Neuronal stem cell (in vitro differentiated cells): Measurements from ENCODE around the gene EMC10.
A peak's percentile ranks its signal among the peaks of the same experiment; 100 is the strongest.

Source experiments
- DNase-seq: peaks from one replicate; pipeline ENCODE4 v3.0.0-alpha.2; 2013; ENCODE audit warnings: low spot score
- H2AFZ ChIP-seq: one replicate; pipeline ENCODE4 v1.6.1; 2013; ENCODE audit warnings: mild to moderate bottlenecking, low read length, inconsistent platforms
- H2AK5ac ChIP-seq: 2 replicates; pipeline ENCODE4 v1.6.1; 2013; ENCODE audit warnings: low read depth, mild to moderate bottlenecking, inconsistent platforms, low read length, moderate library complexity, mixed read lengths
- H2BK120ac ChIP-seq: 2 replicates; pipeline ENCODE4 v1.6.1; 2013; ENCODE audit warnings: low read depth, mild to moderate bottlenecking, inconsistent platforms, low read length, moderate library complexity, mixed read lengths
- H2BK12ac ChIP-seq: one replicate; pipeline ENCODE4 v1.6.1; 2013; ENCODE audit warnings: low read length, inconsistent platforms
- H2BK15ac ChIP-seq: 2 replicates; pipeline ENCODE4 v1.6.1; 2013; ENCODE audit warnings: mild to moderate bottlenecking, low read length, inconsistent platforms, mixed read lengths
- H2BK5ac ChIP-seq: one replicate; pipeline ENCODE4 v1.6.1; 2013; ENCODE audit warnings: inconsistent platforms, mild to moderate bottlenecking, low read length, moderate library complexity
- H3K14ac ChIP-seq: one replicate; pipeline ENCODE4 v1.6.1; 2013; ENCODE audit warnings: low read length, inconsistent platforms
- H3K18ac ChIP-seq: 2 replicates; pipeline ENCODE4 v1.6.1; 2013; ENCODE audit warnings: low read length, inconsistent platforms
- H3K23ac ChIP-seq: 2 replicates; pipeline ENCODE4 v1.6.1; 2013; ENCODE audit warnings: low read depth, mild to moderate bottlenecking, mixed read lengths, low read length, inconsistent platforms; ENCODE audit not compliant: poor library complexity
- H3K27ac ChIP-seq: replicated peaks from 3 replicates; pipeline ENCODE4 v1.5.1; 2013; ENCODE audit warnings: low read length, inconsistent platforms
- H3K27me3 ChIP-seq, 3 experiments: 2 replicates each; pipeline ENCODE4 v1.6.1; 2013; ENCODE audit warnings: low read length in 3 of 3, mild to moderate bottlenecking in 2 of 3, inconsistent platforms in 1 of 3, low read depth in 1 of 3, mixed read lengths in 1 of 3, moderate library complexity in 1 of 3; ENCODE audit not compliant: control insufficient read depth in 3 of 3, insufficient read depth in 3 of 3
- H3K36me3 ChIP-seq, 2 donors: replicated peaks in 1 of 2; 2 replicates each; pipeline ENCODE4 v1.6.1; 2013; ENCODE audit warnings: low read length in 2 of 2; ENCODE audit not compliant: control insufficient read depth in 2 of 2, insufficient read depth in 2 of 2
- H3K4ac ChIP-seq: 2 replicates; pipeline ENCODE4 v1.6.1; 2013; ENCODE audit warnings: inconsistent platforms, mild to moderate bottlenecking, low read length, moderate library complexity
- H3K4me1 ChIP-seq, 2 donors: 1 replicate in 1 of 2; 2 replicates in 1 of 2; pipeline ENCODE4 v1.6.1; 2013; ENCODE audit warnings: low read length in 2 of 2, low read depth in 1 of 2; ENCODE audit not compliant: control insufficient read depth in 2 of 2, insufficient read depth in 1 of 2
- H3K4me2 ChIP-seq: one replicate; pipeline ENCODE4 v1.6.1; 2013; ENCODE audit warnings: mild to moderate bottlenecking, low read length, inconsistent platforms; ENCODE audit not compliant: insufficient read depth, poor library complexity, severe bottlenecking
- H3K4me3 ChIP-seq, 2 donors: 2 replicates each; pipeline ENCODE4 v1.5.1; 2013; ENCODE audit warnings: low read length in 2 of 2, mild to moderate bottlenecking in 2 of 2, inconsistent platforms in 1 of 2, moderate library complexity in 1 of 2
- H3K79me1 ChIP-seq: one replicate; pipeline ENCODE4 v1.6.1; 2013; ENCODE audit warnings: low read depth, mild to moderate bottlenecking, inconsistent platforms, low read length, moderate library complexity
- H3K9ac ChIP-seq: one replicate; pipeline ENCODE4 v1.6.1; 2013; ENCODE audit warnings: mild to moderate bottlenecking, low read depth, low read length, inconsistent platforms; ENCODE audit not compliant: poor library complexity
- H3K9me3 ChIP-seq, 2 donors: replicated peaks in 1 of 2; 2 replicates each; pipeline versions ENCODE3 to v1.6.1; 2013; ENCODE audit warnings: low read length in 2 of 2, mild to moderate bottlenecking in 2 of 2, inconsistent platforms in 1 of 2, low read depth in 1 of 2, mixed read lengths in 1 of 2, moderate library complexity in 1 of 2; ENCODE audit not compliant: control insufficient read depth in 2 of 2, insufficient read depth in 1 of 2
- H4K8ac ChIP-seq: one replicate; pipeline ENCODE4 v1.6.1; 2013; ENCODE audit warnings: low read depth, mild to moderate bottlenecking, inconsistent platforms, low read length, moderate library complexity
- H4K91ac ChIP-seq: one replicate; pipeline ENCODE4 v1.6.1; 2013; ENCODE audit warnings: low read length, low read depth, mild to moderate bottlenecking, inconsistent platforms; ENCODE audit not compliant: poor library complexity
- WGBS, 2 donors: extraction: QIAGEN DNeasy Blood & Tissue Kit; methylation state at CpG; one replicate each; pipeline ENCODE4 v1.1.7; 2013; ENCODE audit warnings: missing lambda C conversion rate in 2 of 2, mixed read lengths in 1 of 2; ENCODE audit not compliant: insufficient read length in 2 of 2, insufficient replicate concordance in 1 of 2; ENCODE audit errors: extremely low coverage in 2 of 2; 5-methylcytosine and 5-hydroxymethylcytosine counted together

Gene EMC10

GRCh38 chr19:50500060-50500752 is 23.9 kb downstream of the EMC10 start:
- no peak overlapping the region for H3K4ac ChIP-seq
- no peak overlapping the region for H2BK120ac ChIP-seq
- no peak overlapping the region for H2BK15ac ChIP-seq
- H3K4me1 ChIP-seq = peaks cover 15 to 27% of the 10 kb centered on the region in 2 donors
- H3K23ac ChIP-seq = peak overlapping the region; percentile 20
- H3K79me1 ChIP-seq = peaks cover 3% of the 10 kb centered on the region
- H2BK5ac ChIP-seq = no peak overlapping the region
- no peaks in the 10 kb centered on the region for H3K9me3 ChIP-seq
- peak overlapping the region; percentile 71 for H3K14ac ChIP-seq
- H3K4me2 ChIP-seq = no peak overlapping the region
- peak overlapping the region; percentile 96 for H2AK5ac ChIP-seq
- no peaks in the 10 kb centered on the region for H3K36me3 ChIP-seq
- H3K18ac ChIP-seq = peak overlapping the region; percentile 96
- H2BK12ac ChIP-seq = peak overlapping the region; percentile 73
- peak overlapping the region; percentile 65 for H4K8ac ChIP-seq
- no peak overlapping the region for H3K4me3 ChIP-seq
- H2AFZ ChIP-seq = peak overlapping the region; percentile 61
- WGBS, 2 donors = no CpG with 5 or more reads among the region's 27 CpGs
- DNase-seq = no peak
- H3K27ac ChIP-seq = no peak overlapping the region
- peaks cover 0 to 30% (median 0%) of the 10 kb centered on the region in 3 experiments for H3K27me3 ChIP-seq
- H4K91ac ChIP-seq = no peak overlapping the region
- H3K9ac ChIP-seq = peak overlapping the region; percentile 60

GRCh38 chr19:50500753-50501151 is 24.4 kb downstream of the EMC10 start:
- Histone ChIP-seq H3K4me1 (peaks cover 15 to 27% of the 10 kb centered on the region in 2 donors), H3K14ac (peak overlapping the region; percentile 71), H3K27ac (no peak overlapping the region), H3K4ac (peak overlapping the region; percentile 23), H3K4me3 (no peak overlapping the region), H2AK5ac (peak overlapping the region; percentile 96), H3K18ac (peak overlapping the region; percentile 57), H2BK120ac (no peak overlapping the region), H3K79me1 (peaks cover 3% of the 10 kb centered on the region), H2AFZ (peak overlapping the region; percentile 68), H4K91ac (no peak overlapping the region), H2BK5ac (no peak overlapping the region), H2BK15ac (peak overlapping the region; percentile 85), H3K9me3 (no peaks in the 10 kb centered on the region), H3K27me3 (peaks cover 0 to 28% (median 0%) of the 10 kb centered on the region in 3 experiments), H3K9ac (no peak overlapping the region), H3K36me3 (no peaks in the 10 kb centered on the region), H2BK12ac (peak overlapping the region; percentile 73), H3K23ac (peak overlapping the region; percentile 20), H4K8ac (no peak overlapping the region), H3K4me2 (no peak overlapping the region)
- no peak for DNase-seq
- WGBS, 2 donors = no CpG with 5 or more reads among the region's 10 CpGs

GRCh38 chr19:50501186-50501567 is 24.9 kb downstream of the EMC10 start:
- no CpG with 5 or more reads among the region's 12 CpGs for WGBS, 2 donors
- Histone ChIP-seq H3K4me1 (peaks cover 15 to 26% of the 10 kb centered on the region in 2 donors), H3K36me3 (no peaks in the 10 kb centered on the region), H2AK5ac (peak overlapping the region; percentile 76), H3K4ac (peak overlapping the region; percentile 17), H3K23ac (no peak overlapping the region), H3K14ac (peak overlapping the region; percentile 71), H3K79me1 (peaks cover 3% of the 10 kb centered on the region), H3K4me2 (no peak overlapping the region), H2AFZ (peak overlapping the region; percentile 68), H3K27me3 (peaks cover 0 to 28% (median 0%) of the 10 kb centered on the region in 3 experiments), H2BK5ac (no peak overlapping the region), H2BK15ac (peak overlapping the region; percentile 85), H2BK12ac (peak overlapping the region; percentile 84), H3K9me3 (no peaks in the 10 kb centered on the region), H2BK120ac (no peak overlapping the region), H4K8ac (no peak overlapping the region), H3K18ac (peak overlapping the region; percentile 57), H4K91ac (no peak overlapping the region), H3K27ac (no peak overlapping the region), H3K9ac (no peak overlapping the region), H3K4me3 (peak overlapping the region in 1 of 2 donors; percentile 59)
- no peak for DNase-seq

GRCh38 chr19:50501568-50502475 is 25.5 kb downstream of the EMC10 start:
- no peaks in the 10 kb centered on the region for H3K9me3 ChIP-seq
- H3K14ac ChIP-seq = no peak overlapping the region
- H3K36me3 ChIP-seq = no peaks in the 10 kb centered on the region
- no peak overlapping the region for H3K4me2 ChIP-seq
- peaks cover 12 to 22% of the 10 kb centered on the region in 2 donors for H3K4me1 ChIP-seq
- H3K9ac ChIP-seq = no peak overlapping the region
- DNase-seq = no peak
- no peak overlapping the region for H3K23ac ChIP-seq
- H3K4ac ChIP-seq = peak overlapping the region; percentile 17
- peak overlapping the region in 1 of 2 donors; percentile 59 for H3K4me3 ChIP-seq
- no peak overlapping the region for H4K8ac ChIP-seq
- peak overlapping the region; percentile 49 for H2BK15ac ChIP-seq
- peak overlapping the region; percentile 68 for H2AFZ ChIP-seq
- peak overlapping the region; percentile 84 for H2BK12ac ChIP-seq
- no peak overlapping the region for H2BK120ac ChIP-seq
- no peak overlapping the region for H2BK5ac ChIP-seq
- H3K79me1 ChIP-seq = peaks cover 3% of the 10 kb centered on the region
- H2AK5ac ChIP-seq = peak overlapping the region; percentile 76
- H3K27ac ChIP-seq = no peak overlapping the region
- WGBS, 2 donors = no CpG with 5 or more reads among the region's 25 CpGs
- peak overlapping the region; percentile 5 for H3K18ac ChIP-seq
- peaks cover 0 to 28% (median 0%) of the 10 kb centered on the region in 3 experiments for H3K27me3 ChIP-seq
- H4K91ac ChIP-seq = no peak overlapping the region
